SU-DHL-6 (cell line): ENCODE results near the gene TMEM40.
"Not testable (repeated sequence)": the region's sequence is repeated elsewhere in the genome, so short reads cannot be mapped to it uniquely, and the experiment has no call there.

Source experiments
- H2AFZ ChIP-seq: fragments of 200-600 bp; sonication (generic); 2 replicates; pipeline ENCODE4 v1.6.1; 2014; ENCODE audit warnings: low read depth, mild to moderate bottlenecking, moderate library complexity, mixed read lengths, antibody characterized with exemption, low read length; ENCODE audit not compliant: severe bottlenecking
- H3F3A ChIP-seq: fragments of 200-600 bp; shearing (Covaris generic); 2 replicates; pipeline ENCODE4 v1.6.0; 2016; ENCODE audit warnings: antibody characterized with exemption, mild to moderate bottlenecking; ENCODE audit not compliant: insufficient read depth
- H3K27ac ChIP-seq: fragments of 200-600 bp; sonication (generic); 2 replicates; pipeline ENCODE4 v1.5.1; 2016; ENCODE audit warnings: low read depth, mild to moderate bottlenecking, low read length, moderate library complexity, mixed read lengths
- H3K27me3 ChIP-seq: fragments of 200-600 bp; sonication (generic), shearing (Covaris generic); 2 replicates; pipeline ENCODE4 v1.6.0; 2014; ENCODE audit warnings: mild to moderate bottlenecking, low read length
- H3K36me3 ChIP-seq: fragments of 200-600 bp; sonication (generic); 2 replicates; pipeline ENCODE4 v1.6.1; 2014; ENCODE audit warnings: mild to moderate bottlenecking, low read length, mixed read lengths
- H3K4me2 ChIP-seq: fragments of 300-600, 200-600 bp; shearing (Covaris generic), sonication (generic); 2 replicates; pipeline ENCODE4 v1.6.0; 2014; ENCODE audit warnings: low read length, low read depth, mild to moderate bottlenecking; ENCODE audit not compliant: poor library complexity, severe bottlenecking
- H3K4me3 ChIP-seq: fragments of 200-600 bp; sonication (generic); 2 replicates; pipeline ENCODE4 v1.5.1; 2014; ENCODE audit warnings: antibody characterized with exemption, low read length, mild to moderate bottlenecking, mixed read lengths; ENCODE audit not compliant: insufficient read depth, poor library complexity, severe bottlenecking
- H3K79me2 ChIP-seq: fragments of 200-600 bp; sonication (generic); 2 replicates; pipeline ENCODE4 v1.6.1; 2014; ENCODE audit warnings: mild to moderate bottlenecking, low read length, moderate library complexity; ENCODE audit not compliant: insufficient read depth
- H3K9ac ChIP-seq: fragments of 200-600 bp; sonication (generic); 2 replicates; pipeline ENCODE4 v1.7.0; 2014; ENCODE audit warnings: mild to moderate bottlenecking, low read length
- H3K9me2 ChIP-seq: fragments of 200-600 bp; sonication (generic); replicated peaks from 2 replicates; pipeline ENCODE4 v1.6.1; 2014; ENCODE audit warnings: low read length; ENCODE audit not compliant: insufficient read depth
- H3K9me3 ChIP-seq: fragments of 200-600 bp; sonication (generic); 2 replicates; pipeline ENCODE4 v1.6.1; 2014; ENCODE audit warnings: low read length, mixed read lengths; ENCODE audit not compliant: insufficient read depth
- H4K20me1 ChIP-seq: fragments of 200-600 bp; sonication (generic); 2 replicates; pipeline ENCODE4 v1.6.1; 2014; ENCODE audit warnings: low read depth, mild to moderate bottlenecking, antibody characterized with exemption, low read length, moderate library complexity, mixed read lengths
- EZH2phosphoT487 ChIP-seq: fragments of 200-600 bp; sonication (generic), shearing (Covaris generic); conservative IDR thresholded peaks from 2 replicates; pipeline ENCODE4 v1.6.1; 2018; ENCODE audit warnings: mild to moderate bottlenecking, antibody characterized with exemption, low read length, moderate library complexity, mixed read lengths
- TF ChIP-seq, protein P1 (sequence below): fragments of 200-600 bp; sonication (generic); IDR thresholded peaks from one replicate; pipeline ENCODE4 v1.5.1; 2017; ENCODE audit warnings: antibody characterized with exemption, mild to moderate bottlenecking, low read length, moderate library complexity; ENCODE audit not compliant: insufficient read depth, poor library complexity, severe bottlenecking

Gene TMEM40

DNA sequence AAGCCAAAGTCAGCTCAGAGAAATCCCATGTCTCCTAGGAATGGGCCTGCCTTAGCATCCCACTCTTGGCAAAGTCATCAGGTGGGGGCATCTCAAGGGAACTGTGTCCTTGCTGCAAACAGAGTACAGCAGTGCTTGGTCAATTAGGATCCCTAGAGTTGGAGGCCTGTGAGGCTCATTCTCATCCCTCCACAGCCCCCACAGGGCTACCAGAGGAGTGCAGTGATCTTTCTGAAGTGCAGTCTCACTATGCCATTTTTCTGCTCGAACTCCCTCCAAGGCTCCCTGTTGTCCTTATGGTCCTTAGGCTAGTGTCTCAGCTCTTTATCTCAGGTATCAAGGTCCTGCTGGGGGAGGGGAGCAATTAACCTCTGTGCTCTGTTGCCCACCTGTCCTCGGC lies 31.1 kb downstream of the TMEM40 start:
- no peaks in the 10 kb centered on the region for H3F3A ChIP-seq
- H4K20me1 ChIP-seq: no peaks in the 10 kb centered on the region
- H3K36me3 ChIP-seq: no peaks in the 10 kb centered on the region
- H3K4me2 ChIP-seq: no peak overlapping the region
- H3K4me3 ChIP-seq: no peak overlapping the region
- no peak overlapping the region for H3K27ac ChIP-seq
- H3K27me3 ChIP-seq: no peaks in the 10 kb centered on the region
- no peaks in the 10 kb centered on the region for H3K9me2 ChIP-seq
- TF ChIP-seq, protein P1, sequence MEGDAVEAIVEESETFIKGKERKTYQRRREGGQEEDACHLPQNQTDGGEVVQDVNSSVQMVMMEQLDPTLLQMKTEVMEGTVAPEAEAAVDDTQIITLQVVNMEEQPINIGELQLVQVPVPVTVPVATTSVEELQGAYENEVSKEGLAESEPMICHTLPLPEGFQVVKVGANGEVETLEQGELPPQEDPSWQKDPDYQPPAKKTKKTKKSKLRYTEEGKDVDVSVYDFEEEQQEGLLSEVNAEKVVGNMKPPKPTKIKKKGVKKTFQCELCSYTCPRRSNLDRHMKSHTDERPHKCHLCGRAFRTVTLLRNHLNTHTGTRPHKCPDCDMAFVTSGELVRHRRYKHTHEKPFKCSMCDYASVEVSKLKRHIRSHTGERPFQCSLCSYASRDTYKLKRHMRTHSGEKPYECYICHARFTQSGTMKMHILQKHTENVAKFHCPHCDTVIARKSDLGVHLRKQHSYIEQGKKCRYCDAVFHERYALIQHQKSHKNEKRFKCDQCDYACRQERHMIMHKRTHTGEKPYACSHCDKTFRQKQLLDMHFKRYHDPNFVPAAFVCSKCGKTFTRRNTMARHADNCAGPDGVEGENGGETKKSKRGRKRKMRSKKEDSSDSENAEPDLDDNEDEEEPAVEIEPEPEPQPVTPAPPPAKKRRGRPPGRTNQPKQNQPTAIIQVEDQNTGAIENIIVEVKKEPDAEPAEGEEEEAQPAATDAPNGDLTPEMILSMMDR: no peak
- TF ChIP-seq EZH2phosphoT487: no peak
- H3K79me2 ChIP-seq: no peaks in the 10 kb centered on the region
- no peaks in the 10 kb centered on the region for H3K9me3 ChIP-seq
- H3K9ac ChIP-seq: no peak overlapping the region
- H2AFZ ChIP-seq: no peak overlapping the region

- H2AFZ ChIP-seq: no peak overlapping the region
- no peak overlapping the region for H3K4me3 ChIP-seq
- no peak overlapping the region for H3K27ac ChIP-seq
- H3F3A ChIP-seq: no peaks in the 10 kb centered on the region
- H3K9me2 ChIP-seq: no peaks in the 10 kb centered on the region
- H3K9me3 ChIP-seq: no peaks in the 10 kb centered on the region
- no peak overlapping the region for H3K4me2 ChIP-seq
- H4K20me1 ChIP-seq: no peaks in the 10 kb centered on the region
- TF ChIP-seq, protein P1: no peak
- no peak for TF ChIP-seq EZH2phosphoT487
- H3K9ac ChIP-seq: no peak overlapping the region
- H3K79me2 ChIP-seq: no peaks in the 10 kb centered on the region
- H3K36me3 ChIP-seq: no peaks in the 10 kb centered on the region
- H3K27me3 ChIP-seq: no peaks in the 10 kb centered on the region
Observed at GRCh38 chr3:12727481-12727880, 31.6 kb downstream of the TMEM40 start.

DNA sequence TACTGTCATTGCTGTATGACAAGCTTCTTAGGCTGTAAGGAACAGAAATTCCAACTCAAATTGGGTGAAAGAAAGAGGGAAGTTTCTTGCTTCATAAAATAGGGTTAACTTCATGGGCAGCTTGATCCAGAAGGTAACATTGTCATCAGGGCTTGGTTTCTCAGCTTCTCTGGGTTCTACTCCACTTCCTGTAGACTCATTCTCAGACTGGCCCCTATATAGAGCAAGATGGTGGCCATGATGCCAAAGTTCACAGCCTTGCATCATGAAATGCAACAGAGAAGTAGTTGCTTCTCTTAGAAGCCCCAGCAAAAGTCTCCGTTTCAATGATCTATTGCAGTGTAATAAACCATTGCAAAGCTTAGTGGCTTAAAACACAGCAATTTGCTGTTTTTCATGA lies 33.6 kb downstream of the TMEM40 start:
- Histone ChIP-seq H3K9ac (no peak overlapping the region), H3K9me2 (no peaks in the 10 kb centered on the region), H4K20me1 (no peaks in the 10 kb centered on the region), H3K9me3 (no peaks in the 10 kb centered on the region), H3K79me2 (no peaks in the 10 kb centered on the region), H3K4me2 (no peak overlapping the region), H3K27me3 (no peaks in the 10 kb centered on the region), H3K36me3 (no peaks in the 10 kb centered on the region), H2AFZ (no peak overlapping the region), H3K4me3 (no peak overlapping the region), H3K27ac (no peak overlapping the region), H3F3A (no peaks in the 10 kb centered on the region)
- TF ChIP-seq, protein P1: no peak
- TF ChIP-seq EZH2phosphoT487: no peak

- Histone ChIP-seq H2AFZ (no peak overlapping the region), H3K9me2 (no peaks in the 10 kb centered on the region), H3K4me3 (no peak overlapping the region), H3K79me2 (no peaks in the 10 kb centered on the region), H4K20me1 (no peaks in the 10 kb centered on the region), H3K9me3 (no peaks in the 10 kb centered on the region), H3K27me3 (no peaks in the 10 kb centered on the region), H3K36me3 (no peaks in the 10 kb centered on the region), H3K9ac (no peak overlapping the region), H3F3A (no peaks in the 10 kb centered on the region), H3K4me2 (no peak overlapping the region), H3K27ac (no peak overlapping the region)
- TF ChIP-seq EZH2phosphoT487: no peak
- TF ChIP-seq, protein P1: no peak
Observed at GRCh38 chr3:12724794-12725193, 34.3 kb downstream of the TMEM40 start.

DNA sequence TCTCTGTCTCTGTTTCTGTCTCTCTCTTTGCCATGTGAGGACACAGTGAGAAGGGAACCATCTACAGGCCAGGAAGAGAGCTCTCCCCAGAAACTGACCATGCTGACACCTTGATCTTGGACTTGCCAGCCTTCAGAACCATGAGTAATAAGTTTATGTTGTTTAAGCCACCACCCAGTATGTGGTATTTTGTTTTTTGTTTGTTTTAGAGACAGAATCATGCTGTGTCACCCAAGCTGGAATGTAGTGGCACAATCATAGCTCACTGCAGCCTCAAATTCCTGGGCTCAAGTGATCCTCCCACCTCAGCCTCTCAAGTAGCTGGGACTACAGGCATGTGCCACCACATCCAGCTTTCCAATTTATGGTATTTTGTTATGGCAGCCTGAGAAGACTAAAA lies 35.7 kb downstream of the TMEM40 start:
- H3K4me3 ChIP-seq, H3K36me3 ChIP-seq, H3K27me3 ChIP-seq, H4K20me1 ChIP-seq, H3K27ac ChIP-seq, H3K79me2 ChIP-seq, H3K9me2 ChIP-seq, H3F3A ChIP-seq, H3K4me2 ChIP-seq, H2AFZ ChIP-seq, H3K9me3 ChIP-seq, H3K9ac ChIP-seq: not testable (repeated sequence)
